ENCODE data around the gene SPACA6. TPM values are rescaled to one million over a fixed set of nuclear protein-coding genes. Genes with fewer than 3 reads are reported as not detected.

Gene SPACA6
- total and polyA plus RNA-seq, 10 of the 15 experiments (the other 5 are each of a cell fraction or from before 2014, with no cell fraction given), result 0.31 to 6.5 (median 1.7) TPM

- BruUV-seq (replicated peaks), result no TSS peak
- ChIA-PET SMC1A (ENCODE audit: uncharacterized antibody, unreplicated experiment) (interaction anchor here (0.7 kb wide), 1 partner anchor 85 kb away, joined by 3 read pairs; no protein-coding TSS in a partner anchor), RAD21 (ENCODE audit: unreplicated experiment) (no interaction called here), POLR2A (no interaction called here), CTCF (interaction anchor here (0.6 kb wide), 1 partner anchor 17 kb away, joined by 3 read pairs; no protein-coding TSS in a partner anchor)
- no peaks in the 10 kb centered on the region for H3K79me2 ChIP-seq (ENCODE audit: control insufficient read depth, insufficient read depth, low read length)
- H3K27me3 ChIP-seq (replicated peaks in 1 of 2; ENCODE audit: control insufficient read depth in 2 of 2, insufficient read depth in 2 of 2, low read length in 1 of 2), result peaks cover 3 to 9% of the 10 kb centered on the region in 2 experiments
- no peak for DNase-seq (ENCODE audit: low read depth, low spot score)
- TF ChIP-seq SUZ12 (IDR thresholded peaks at IDR 0.05; ENCODE audit: unreplicated experiment) (peak; percentile 65), MXI1 (IDR thresholded peaks at IDR 0.05; ENCODE audit: low read depth, low read length) (no peak)
- intact Hi-C loops (cut with micrococcal nuclease; ENCODE audit: unreplicated experiment), result no loop called here
- no peak for ATAC-seq
- no peak overlapping the region for H3K4me3 ChIP-seq
- WGBS (ENCODE audit: insufficient coverage, insufficient replicate concordance, low lambda C conversion rate, missing lambda C conversion rate), result 17% methylated on average over 18 of the region's 22 CpGs
- H4K20me1 ChIP-seq (ENCODE audit: control insufficient read depth, insufficient read depth), result no peaks in the 10 kb centered on the region
- H3K9me3 ChIP-seq (replicated peaks; ENCODE audit: control insufficient read depth, insufficient read depth, low read length), result no peaks in the 10 kb centered on the region; the same call in 2 of the 3 replicates
- H3K9ac ChIP-seq (ENCODE audit: control insufficient read depth, insufficient read depth, low read length), result no peak overlapping the region
- H3K4me2 ChIP-seq (ENCODE audit: control insufficient read depth, insufficient read depth), result no peak overlapping the region
- in situ Hi-C loops (cut with MboI), result no loop called here
- FAIRE-seq, result no peak
- no peak overlapping the region for H3K27ac ChIP-seq (ENCODE audit: control insufficient read depth, insufficient read depth)
- H2AFZ ChIP-seq (ENCODE audit: control insufficient read depth, low read depth, low read length), result no peak overlapping the region
- H3K4me1 ChIP-seq (ENCODE audit: control insufficient read depth, insufficient read depth, low read length), result no peaks in the 10 kb centered on the region
- no peaks in the 10 kb centered on the region for H3K36me3 ChIP-seq (ENCODE audit: control insufficient read depth in 2 of 2, insufficient read depth in 2 of 2, low read length in 1 of 2)
These were observed 5.1 kb upstream of the SPACA6 start for GRCh38 chr19:51687791-51688670.

- H3K79me2 ChIP-seq (ENCODE audit: control insufficient read depth, insufficient read depth, low read length), result no peaks in the 10 kb centered on the region
- ChIA-PET CTCF (no interaction called here), RAD21 (ENCODE audit: unreplicated experiment) (no interaction called here), SMC1A (ENCODE audit: uncharacterized antibody, unreplicated experiment) (no interaction called here), POLR2A (no interaction called here)
- in situ Hi-C loops (cut with MboI) (no loop called here), intact Hi-C loops (cut with micrococcal nuclease; ENCODE audit: unreplicated experiment) (no loop called here)
- WGBS (ENCODE audit: insufficient coverage, insufficient replicate concordance, low lambda C conversion rate, missing lambda C conversion rate), result 0% methylated on average over 2 of the region's 63 CpGs
- DNase-seq (ENCODE audit: low read depth, low spot score) (no peak), ATAC-seq (no peak), FAIRE-seq (no peak)
- no TSS peak for BruUV-seq (replicated peaks)
- H3K4me1 ChIP-seq (ENCODE audit: control insufficient read depth, insufficient read depth, low read length), result no peaks in the 10 kb centered on the region
- H3K27ac ChIP-seq (ENCODE audit: control insufficient read depth, insufficient read depth), result no peak overlapping the region
- TF ChIP-seq CBX3 (IDR thresholded peaks at IDR 0.05; ENCODE audit: borderline replicate concordance, low read depth) (no peak), NFXL1 (IDR thresholded peaks at IDR 0.05; ENCODE audit: borderline replicate concordance) (peak; percentile 87)
- no peaks in the 10 kb centered on the region for H4K20me1 ChIP-seq (ENCODE audit: control insufficient read depth, insufficient read depth)
- H3K4me3 ChIP-seq, result no peak overlapping the region
- no peak overlapping the region for H3K4me2 ChIP-seq (ENCODE audit: control insufficient read depth, insufficient read depth)
- H3K9me3 ChIP-seq (replicated peaks; ENCODE audit: control insufficient read depth, insufficient read depth, low read length), result no peaks in the 10 kb centered on the region; the same call in 2 of the 3 replicates
- no peaks in the 10 kb centered on the region for H3K36me3 ChIP-seq (ENCODE audit: control insufficient read depth in 2 of 2, insufficient read depth in 2 of 2, low read length in 1 of 2)
- no peak overlapping the region for H2AFZ ChIP-seq (ENCODE audit: control insufficient read depth, low read depth, low read length)
- no peak overlapping the region for H3K9ac ChIP-seq (ENCODE audit: control insufficient read depth, insufficient read depth, low read length)
- H3K27me3 ChIP-seq (replicated peaks in 1 of 2; ENCODE audit: control insufficient read depth in 2 of 2, insufficient read depth in 2 of 2, low read length in 1 of 2), result peaks cover 3 to 9% of the 10 kb centered on the region in 2 experiments
These were observed 4.2 kb upstream of the SPACA6 start for GRCh38 chr19:51688671-51689571.

Data from GM12878 (cell line).